HepG2 (cell line): ENCODE data around the gene TESK1. TPM values are rescaled to one million over a fixed set of nuclear protein-coding genes. Genes with fewer than 3 reads are reported as not detected.

Experiments used
- ATF7 ChIP-seq, 2 experiments: fragments of 450-650 bp in 1 of 2; sonication (generic) in 1 of 2; formaldehyde crosslinking in 1 of 2; IDR thresholded peaks; 2 replicates each; pipeline versions ENCODE4 v1.4.0 to v1.6.1; 2016 to 2020; ENCODE audit warnings: antibody characterized with exemption in 1 of 2, mild to moderate bottlenecking in 1 of 2, missing genetic modification reagents in 1 of 2
- HNRNPK ChIP-seq: fragments of 200-400 bp; formaldehyde crosslinking; IDR thresholded peaks from 2 replicates; pipeline ENCODE4 v1.6.1; 2018; ENCODE audit warnings: low read length, low read depth, moderate library complexity, mild to moderate bottlenecking; ENCODE audit not compliant: poor library complexity, severe bottlenecking
- KDM5B ChIP-seq: sonication (generic); formaldehyde crosslinking; IDR thresholded peaks from 2 replicates; pipeline ENCODE4 v1.4.0; 2020; ENCODE audit warnings: missing genetic modification reagents, mild to moderate bottlenecking, borderline replicate concordance
- MAFK ChIP-seq, 2 experiments: IDR thresholded peaks in 1 of 2; conservative IDR thresholded peaks in 1 of 2; 2 replicates each; pipeline ENCODE4 v1.6.1; 2011; ENCODE audit warnings: improper control_type of control experiment in 2 of 2, low read length in 2 of 2
- MAZ ChIP-seq, 2 experiments: sonication (generic) in 1 of 2; formaldehyde crosslinking in 1 of 2; IDR thresholded peaks; 2 replicates each; pipeline versions ENCODE4 v1.5.0 to v1.6.1; 2012 to 2020; ENCODE audit warnings: low read depth in 2 of 2, mild to moderate bottlenecking in 2 of 2, borderline replicate concordance in 1 of 2, improper control_type of control experiment in 1 of 2, low read length in 1 of 2, missing genetic modification reagents in 1 of 2, moderate library complexity in 1 of 2
- MED1 ChIP-seq: sonication (generic); formaldehyde crosslinking; IDR thresholded peaks from 2 replicates; pipeline ENCODE4 v1.4.0; 2020; ENCODE audit warnings: missing genetic modification reagents
- NKX3-1 ChIP-seq: sonication (generic); formaldehyde crosslinking; IDR thresholded peaks from 2 replicates; pipeline ENCODE4 v1.5.0; 2020; ENCODE audit warnings: missing genetic modification reagents
- POLR2G ChIP-seq: fragments of 200-400 bp; formaldehyde crosslinking; IDR thresholded peaks from 2 replicates; pipeline ENCODE4 v1.6.1; 2018; ENCODE audit warnings: mild to moderate bottlenecking, low read depth, low read length, moderate library complexity
- RBAK ChIP-seq: sonication (generic); formaldehyde crosslinking; IDR thresholded peaks from 2 replicates; pipeline ENCODE4 v1.5.1; 2020; ENCODE audit warnings: mild to moderate bottlenecking, missing genetic modification reagents
- REXO4 ChIP-seq: sonication (generic); formaldehyde crosslinking; IDR thresholded peaks from 2 replicates; pipeline ENCODE4 v1.8.0; 2022; ENCODE audit warnings: missing genetic modification reagents, mild to moderate bottlenecking, borderline replicate concordance
- XBP1 ChIP-seq: sonication (generic); formaldehyde crosslinking; IDR thresholded peaks from 2 replicates; pipeline ENCODE4 v1.5.0; 2020; ENCODE audit warnings: missing genetic modification reagents
- ZFP36L2 ChIP-seq: sonication (generic); formaldehyde crosslinking; IDR thresholded peaks from 2 replicates; pipeline ENCODE4 v1.4.0; 2020; ENCODE audit warnings: missing genetic modification reagents
- ZMAT3 ChIP-seq: sonication (generic); formaldehyde crosslinking; conservative IDR thresholded peaks from 2 replicates; pipeline ENCODE4 v1.7.0; 2021; ENCODE audit warnings: missing genetic modification reagents
- ZNF792 ChIP-seq: IDR thresholded peaks from 2 replicates; pipeline ENCODE4 v1.6.1; 2016
- ZNF891 ChIP-seq: sonication (generic); formaldehyde crosslinking; IDR thresholded peaks from 2 replicates; pipeline ENCODE4 v1.5.0; 2020; ENCODE audit warnings: mild to moderate bottlenecking, missing genetic modification reagents
- polyA plus RNA-seq, 8 experiments: library from polyadenylated mRNA; depleted of rRNA in 3 of 8; stranded (reverse) in 7 of 8; unstranded in 1 of 8; fragments of >200 nt; fragmentation: Illumina TruSeq in 4 of 8; extraction: Trizol in 4 of 8; gene quantifications; 2 replicates each; pipeline versions ENCODE4 v1.2.1 to v1.2.3, GENCODE V29; 2011 to 2016; ENCODE audit warnings: low read depth in 4 of 8, missing spikeins in 1 of 8, mixed read lengths in 1 of 8; ENCODE audit not compliant: insufficient read depth in 1 of 8
- total RNA-seq, 5 experiments: library from RNA; depleted of rRNA; stranded (reverse); fragments of >200 nt; fragmentation: Illumina TruSeq; extraction: Trizol; gene quantifications; 2 replicates each; pipeline ENCODE4 v1.2.3, GENCODE V29; 2016; ENCODE audit warnings: low read depth in 1 of 5
- TF ChIP-seq, protein P1 (sequence below): sonication (generic); formaldehyde crosslinking; IDR thresholded peaks from 2 replicates; pipeline ENCODE4 v1.4.0; 2020; ENCODE audit warnings: low read depth, missing genetic modification reagents
- TF ChIP-seq, protein P2 (sequence below): sonication (generic); formaldehyde crosslinking; IDR thresholded peaks from 2 replicates; pipeline ENCODE4 v1.4.0; 2020; ENCODE audit warnings: missing genetic modification reagents, borderline replicate concordance
- TF ChIP-seq, protein P3 (sequence below): sonication (generic); formaldehyde crosslinking; IDR thresholded peaks from 2 replicates; pipeline ENCODE4 v1.4.0; 2020; ENCODE audit warnings: low read depth, mild to moderate bottlenecking, missing genetic modification reagents
- TF ChIP-seq, protein P4 (sequence below): sonication (generic); formaldehyde crosslinking; conservative IDR thresholded peaks from 2 replicates; pipeline ENCODE4 v1.4.0; 2020; ENCODE audit warnings: missing genetic modification reagents

Gene TESK1
- total and polyA plus RNA-seq, 2 of the 13 experiments (the other 11 are each of a cell fraction or from before 2014, with no cell fraction given), result 7.3 to 13.6 TPM

DNA sequence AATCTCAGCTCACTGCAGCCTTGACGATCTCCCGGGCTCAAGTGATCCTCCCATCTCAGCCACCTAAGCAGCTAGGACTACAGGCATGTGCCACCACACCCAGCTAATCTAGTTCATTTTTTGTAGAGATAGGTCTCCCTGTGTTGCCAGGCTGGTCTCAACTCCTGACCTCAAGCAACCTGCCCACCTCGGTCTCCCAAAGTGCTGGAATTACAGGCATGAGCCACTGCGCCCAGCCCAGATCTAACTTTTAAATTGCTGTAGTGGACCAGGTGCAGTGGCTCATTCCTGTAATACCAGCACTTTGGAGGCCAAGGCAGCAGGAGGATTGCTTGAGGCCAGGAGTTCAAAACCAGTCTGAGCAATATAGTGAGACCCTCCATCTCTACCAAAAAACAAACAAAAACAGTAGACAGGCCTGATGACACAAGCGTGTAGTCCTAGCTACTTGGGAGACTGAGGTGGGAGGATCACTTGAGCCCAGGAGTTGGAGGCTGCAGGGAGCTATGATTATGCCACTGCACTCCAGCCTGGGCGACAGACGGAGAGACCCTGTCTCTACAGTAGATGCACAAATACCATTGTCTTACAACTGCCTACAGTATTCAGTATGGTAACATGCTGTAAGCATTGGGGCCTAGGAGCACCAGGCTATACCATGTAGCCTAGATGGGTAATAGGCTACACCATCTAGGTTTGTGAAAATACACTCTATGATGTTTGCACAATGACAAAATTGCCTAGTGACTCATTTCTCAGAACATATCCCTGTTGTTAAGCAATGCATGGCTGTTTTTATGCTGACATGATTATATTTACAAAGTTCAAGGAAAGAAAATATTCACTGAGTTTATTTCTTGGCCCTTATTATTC is 47.1 kb downstream of the TESK1 start (continued):
- TF ChIP-seq, protein P1, sequence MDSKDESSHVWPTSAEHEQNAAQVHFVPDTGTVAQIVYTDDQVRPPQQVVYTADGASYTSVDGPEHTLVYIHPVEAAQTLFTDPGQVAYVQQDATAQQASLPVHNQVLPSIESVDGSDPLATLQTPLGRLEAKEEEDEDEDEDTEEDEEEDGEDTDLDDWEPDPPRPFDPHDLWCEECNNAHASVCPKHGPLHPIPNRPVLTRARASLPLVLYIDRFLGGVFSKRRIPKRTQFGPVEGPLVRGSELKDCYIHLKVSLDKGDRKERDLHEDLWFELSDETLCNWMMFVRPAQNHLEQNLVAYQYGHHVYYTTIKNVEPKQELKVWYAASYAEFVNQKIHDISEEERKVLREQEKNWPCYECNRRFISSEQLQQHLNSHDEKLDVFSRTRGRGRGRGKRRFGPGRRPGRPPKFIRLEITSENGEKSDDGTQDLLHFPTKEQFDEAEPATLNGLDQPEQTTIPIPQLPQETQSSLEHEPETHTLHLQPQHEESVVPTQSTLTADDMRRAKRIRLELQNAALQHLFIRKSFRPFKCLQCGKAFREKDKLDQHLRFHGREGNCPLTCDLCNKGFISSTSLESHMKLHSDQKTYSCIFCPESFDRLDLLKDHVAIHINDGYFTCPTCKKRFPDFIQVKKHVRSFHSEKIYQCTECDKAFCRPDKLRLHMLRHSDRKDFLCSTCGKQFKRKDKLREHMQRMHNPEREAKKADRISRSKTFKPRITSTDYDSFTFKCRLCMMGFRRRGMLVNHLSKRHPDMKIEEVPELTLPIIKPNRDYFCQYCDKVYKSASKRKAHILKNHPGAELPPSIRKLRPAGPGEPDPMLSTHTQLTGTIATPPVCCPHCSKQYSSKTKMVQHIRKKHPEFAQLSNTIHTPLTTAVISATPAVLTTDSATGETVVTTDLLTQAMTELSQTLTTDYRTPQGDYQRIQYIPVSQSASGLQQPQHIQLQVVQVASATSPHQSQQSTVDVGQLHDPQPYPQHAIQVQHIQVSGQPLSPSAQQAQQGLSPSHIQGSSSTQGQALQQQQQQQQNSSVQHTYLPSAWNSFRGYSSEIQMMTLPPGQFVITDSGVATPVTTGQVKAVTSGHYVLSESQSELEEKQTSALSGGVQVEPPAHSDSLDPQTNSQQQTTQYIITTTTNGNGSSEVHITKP (CRISPR knock-in tag), result peak; percentile 97
- TF ChIP-seq POLR2G (no peak), XBP1 (CRISPR knock-in tag) (no peak), KDM5B (no peak), RBAK (CRISPR knock-in tag) (no peak), MAZ (IDR thresholded peaks at IDR 0.05; ENCODE audit: borderline replicate concordance, low read depth, low read length) (no peak), MAZ (CRISPR knock-in tag; IDR thresholded peaks at IDR 0.05; ENCODE audit: low read depth) (no peak), ZFP36L2 (CRISPR knock-in tag) (no peak), REXO4 (CRISPR knock-in tag) (no peak), HNRNPK (no peak), ZMAT3 (CRISPR knock-in tag) (no peak), ZNF792 (CRISPR knock-in tag) (no peak), ZNF891 (no peak), ATF7 (IDR thresholded peaks at IDR 0.05) (no peak), ATF7 (CRISPR knock-in tag; IDR thresholded peaks at IDR 0.05) (no peak), NKX3-1 (CRISPR knock-in tag) (no peak), MAFK (conservative IDR thresholded peaks at IDR 0.05 in 1 of 2, IDR thresholded peaks at IDR 0.05 in 1 of 2; ENCODE audit: low read length in 2 of 2) (peak; percentile 98 to 99), MED1 (CRISPR knock-in tag) (peak; percentile 44; the same call in 1 of the 2 replicates)
- TF ChIP-seq, protein P2, sequence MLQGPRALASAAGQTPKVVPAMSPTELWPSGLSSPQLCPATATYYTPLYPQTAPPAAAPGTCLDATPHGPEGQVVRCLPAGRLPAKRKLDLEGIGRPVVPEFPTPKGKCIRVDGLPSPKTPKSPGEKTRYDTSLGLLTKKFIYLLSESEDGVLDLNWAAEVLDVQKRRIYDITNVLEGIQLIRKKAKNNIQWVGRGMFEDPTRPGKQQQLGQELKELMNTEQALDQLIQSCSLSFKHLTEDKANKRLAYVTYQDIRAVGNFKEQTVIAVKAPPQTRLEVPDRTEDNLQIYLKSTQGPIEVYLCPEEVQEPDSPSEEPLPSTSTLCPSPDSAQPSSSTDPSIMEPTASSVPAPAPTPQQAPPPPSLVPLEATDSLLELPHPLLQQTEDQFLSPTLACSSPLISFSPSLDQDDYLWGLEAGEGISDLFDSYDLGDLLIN (CRISPR knock-in tag), result no peak
- TF ChIP-seq, protein P3, sequence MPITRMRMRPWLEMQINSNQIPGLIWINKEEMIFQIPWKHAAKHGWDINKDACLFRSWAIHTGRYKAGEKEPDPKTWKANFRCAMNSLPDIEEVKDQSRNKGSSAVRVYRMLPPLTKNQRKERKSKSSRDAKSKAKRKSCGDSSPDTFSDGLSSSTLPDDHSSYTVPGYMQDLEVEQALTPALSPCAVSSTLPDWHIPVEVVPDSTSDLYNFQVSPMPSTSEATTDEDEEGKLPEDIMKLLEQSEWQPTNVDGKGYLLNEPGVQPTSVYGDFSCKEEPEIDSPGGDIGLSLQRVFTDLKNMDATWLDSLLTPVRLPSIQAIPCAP (CRISPR knock-in tag), result no peak
- TF ChIP-seq, protein P4, sequence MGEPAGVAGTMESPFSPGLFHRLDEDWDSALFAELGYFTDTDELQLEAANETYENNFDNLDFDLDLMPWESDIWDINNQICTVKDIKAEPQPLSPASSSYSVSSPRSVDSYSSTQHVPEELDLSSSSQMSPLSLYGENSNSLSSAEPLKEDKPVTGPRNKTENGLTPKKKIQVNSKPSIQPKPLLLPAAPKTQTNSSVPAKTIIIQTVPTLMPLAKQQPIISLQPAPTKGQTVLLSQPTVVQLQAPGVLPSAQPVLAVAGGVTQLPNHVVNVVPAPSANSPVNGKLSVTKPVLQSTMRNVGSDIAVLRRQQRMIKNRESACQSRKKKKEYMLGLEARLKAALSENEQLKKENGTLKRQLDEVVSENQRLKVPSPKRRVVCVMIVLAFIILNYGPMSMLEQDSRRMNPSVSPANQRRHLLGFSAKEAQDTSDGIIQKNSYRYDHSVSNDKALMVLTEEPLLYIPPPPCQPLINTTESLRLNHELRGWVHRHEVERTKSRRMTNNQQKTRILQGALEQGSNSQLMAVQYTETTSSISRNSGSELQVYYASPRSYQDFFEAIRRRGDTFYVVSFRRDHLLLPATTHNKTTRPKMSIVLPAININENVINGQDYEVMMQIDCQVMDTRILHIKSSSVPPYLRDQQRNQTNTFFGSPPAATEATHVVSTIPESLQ (CRISPR knock-in tag), result no peak
